Thyroid gland (tissue), 4 donors: ENCODE results near the gene IQSEC3.

Experiments
- POLR2A ChIP-seq, 2 donors: fragments of 450-650 bp; IDR thresholded peaks; one replicate each; pipeline ENCODE4 v1.6.1; 2017; ENCODE audit warnings: antibody characterized with exemption in 2 of 2, mild to moderate bottlenecking in 2 of 2, moderate library complexity in 1 of 2
- TF ChIP-seq, protein P1 (sequence below), 6 experiments: fragments of 200-600 bp in 3 of 6; fragments of 450-650 bp in 3 of 6; sonication (generic) in 3 of 6; IDR thresholded peaks; one replicate each; pipeline ENCODE4 v1.5.1; 2016 to 2019; ENCODE audit warnings: antibody characterized with exemption in 6 of 6, mild to moderate bottlenecking in 2 of 6, inconsistent platforms in 1 of 6, moderate library complexity in 1 of 6

- TF ChIP-seq, protein P1, sequence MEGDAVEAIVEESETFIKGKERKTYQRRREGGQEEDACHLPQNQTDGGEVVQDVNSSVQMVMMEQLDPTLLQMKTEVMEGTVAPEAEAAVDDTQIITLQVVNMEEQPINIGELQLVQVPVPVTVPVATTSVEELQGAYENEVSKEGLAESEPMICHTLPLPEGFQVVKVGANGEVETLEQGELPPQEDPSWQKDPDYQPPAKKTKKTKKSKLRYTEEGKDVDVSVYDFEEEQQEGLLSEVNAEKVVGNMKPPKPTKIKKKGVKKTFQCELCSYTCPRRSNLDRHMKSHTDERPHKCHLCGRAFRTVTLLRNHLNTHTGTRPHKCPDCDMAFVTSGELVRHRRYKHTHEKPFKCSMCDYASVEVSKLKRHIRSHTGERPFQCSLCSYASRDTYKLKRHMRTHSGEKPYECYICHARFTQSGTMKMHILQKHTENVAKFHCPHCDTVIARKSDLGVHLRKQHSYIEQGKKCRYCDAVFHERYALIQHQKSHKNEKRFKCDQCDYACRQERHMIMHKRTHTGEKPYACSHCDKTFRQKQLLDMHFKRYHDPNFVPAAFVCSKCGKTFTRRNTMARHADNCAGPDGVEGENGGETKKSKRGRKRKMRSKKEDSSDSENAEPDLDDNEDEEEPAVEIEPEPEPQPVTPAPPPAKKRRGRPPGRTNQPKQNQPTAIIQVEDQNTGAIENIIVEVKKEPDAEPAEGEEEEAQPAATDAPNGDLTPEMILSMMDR (IDR thresholded peaks at IDR 0.05) = no peak
- TF ChIP-seq POLR2A (IDR thresholded peaks at IDR 0.05) = no peak
These were observed 68.6 kb downstream of the IQSEC3 start for GRCh38 chr12:135138-135537.
